Erythroblast (primary cell): ENCODE measurements around the gene NFYC.

Experiments used
- GATA1 ChIP-seq: IDR thresholded peaks from 2 replicates; pipeline ENCODE4 v1.6.1; 2011; ENCODE audit warnings: low read depth, mild to moderate bottlenecking, control low read depth, low read length, moderate library complexity
- POLR2A ChIP-seq: IDR thresholded peaks from 2 replicates; pipeline ENCODE4 v1.6.1; 2011; ENCODE audit warnings: mild to moderate bottlenecking, low read length

- no peak for TF ChIP-seq POLR2A
- no peak for TF ChIP-seq GATA1
Measured at GRCh38 chr1:40810927-40811326, 119.4 kb downstream of the NFYC start.
